Measurements from ENCODE around the gene EVL.

The EVL gene

DNA sequence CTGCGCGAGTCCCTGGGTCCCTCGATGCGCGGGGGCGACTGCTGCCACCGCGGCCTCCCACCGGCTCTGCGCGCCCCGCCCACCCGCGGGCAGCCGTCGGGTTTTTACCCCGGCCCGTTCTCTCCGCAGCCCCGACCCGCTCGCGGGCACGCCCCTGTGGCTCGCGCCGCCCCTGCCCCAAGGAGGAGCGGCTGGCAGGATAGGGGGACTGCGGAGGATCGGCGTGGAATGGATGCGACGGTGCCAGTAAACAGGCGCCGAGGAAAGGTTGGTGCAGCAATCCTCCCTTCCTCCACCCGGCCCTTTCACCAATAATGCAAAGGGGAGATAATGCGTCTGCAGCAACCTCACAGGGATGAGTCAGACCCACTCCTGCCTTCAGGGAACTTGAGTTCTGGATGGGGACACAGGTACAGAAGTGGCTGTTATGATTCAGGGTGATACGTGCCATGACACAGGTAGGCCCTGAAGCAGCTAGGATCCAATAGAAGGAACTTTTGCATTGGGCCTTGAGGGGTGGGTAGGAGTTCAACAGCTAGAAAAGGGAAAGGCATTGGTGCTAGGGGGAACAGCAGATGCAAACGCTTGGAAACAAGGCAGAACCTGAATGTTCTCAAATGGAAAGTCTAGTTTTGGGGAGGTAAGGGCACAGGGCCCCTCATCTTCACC lies 94.8 kb downstream of the EVL start:
- no peak for TF ChIP-seq CTCF (IDR thresholded peaks at IDR 0.05; ENCODE audit: low read depth, low read length)
- no peak overlapping the region for H3K4me3 ChIP-seq (ENCODE audit: low read depth, low read length)

- no peak for TF ChIP-seq CTCF (IDR thresholded peaks at IDR 0.05; ENCODE audit: low read depth, low read length)
- no peak overlapping the region for H3K4me3 ChIP-seq (ENCODE audit: low read depth, low read length)
These were observed 95.3 kb downstream of the EVL start for GRCh38 chr14:100160534-100160916.

DNA sequence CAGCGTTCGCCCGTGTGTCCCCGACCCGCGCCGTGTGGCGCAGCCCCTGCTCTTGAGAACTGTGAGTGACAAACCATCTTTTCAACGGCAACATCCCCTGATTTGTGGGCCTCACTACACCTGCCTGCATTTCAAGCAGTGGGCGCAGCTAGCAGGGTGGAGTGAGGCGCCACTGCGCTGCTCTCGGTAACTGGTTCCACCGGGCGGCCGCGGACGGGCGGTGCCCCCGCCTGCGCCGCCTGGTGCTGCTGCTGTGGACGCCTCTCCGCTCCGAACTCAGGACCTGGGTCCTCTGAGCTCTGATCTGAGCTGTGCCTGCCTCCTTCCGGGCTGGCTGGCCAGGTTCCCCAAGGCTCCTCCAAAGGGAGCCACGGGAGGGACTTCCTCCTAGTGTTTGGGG lies 100.2 kb downstream of the EVL start:
- H3K4me3 ChIP-seq (ENCODE audit: low read depth, low read length): no peak overlapping the region
- TF ChIP-seq CTCF (IDR thresholded peaks at IDR 0.05; ENCODE audit: low read depth, low read length): no peak

DNA sequence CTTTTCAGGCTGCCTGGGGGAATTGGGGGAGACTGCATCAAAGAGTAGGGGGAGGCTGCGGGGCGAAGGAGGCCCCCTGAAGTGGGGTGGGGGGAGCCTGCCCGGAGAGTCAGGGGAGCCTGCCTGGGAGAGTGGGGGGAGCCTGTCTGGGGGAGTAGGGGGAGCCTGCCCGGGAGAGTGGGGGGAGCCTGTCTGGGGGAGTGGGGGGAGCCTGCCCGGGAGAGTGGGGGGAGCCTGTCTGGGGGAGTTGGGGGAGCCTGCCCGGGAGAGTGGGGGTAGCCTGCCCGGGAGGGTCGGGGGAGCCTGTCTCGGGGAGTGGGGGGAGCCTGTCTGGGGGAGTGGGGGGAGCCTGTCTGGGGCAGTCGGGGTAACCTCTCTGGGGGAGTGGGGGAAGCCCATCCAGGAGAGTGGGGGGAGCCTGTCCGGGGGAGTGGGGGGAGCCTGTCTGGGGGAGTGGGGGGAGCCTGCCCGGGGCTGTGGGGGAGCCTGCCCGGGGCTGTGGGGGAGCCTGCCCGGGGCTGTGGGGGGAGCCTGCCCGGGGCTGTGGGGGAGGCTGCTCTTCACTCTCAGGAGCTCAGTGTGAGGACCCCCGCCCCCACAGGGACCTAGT lies 100.7 kb downstream of the EVL start:
- TF ChIP-seq CTCF (IDR thresholded peaks at IDR 0.05; ENCODE audit: low read depth, low read length): no peak
- H3K4me3 ChIP-seq (ENCODE audit: low read depth, low read length): no peak overlapping the region

DNA sequence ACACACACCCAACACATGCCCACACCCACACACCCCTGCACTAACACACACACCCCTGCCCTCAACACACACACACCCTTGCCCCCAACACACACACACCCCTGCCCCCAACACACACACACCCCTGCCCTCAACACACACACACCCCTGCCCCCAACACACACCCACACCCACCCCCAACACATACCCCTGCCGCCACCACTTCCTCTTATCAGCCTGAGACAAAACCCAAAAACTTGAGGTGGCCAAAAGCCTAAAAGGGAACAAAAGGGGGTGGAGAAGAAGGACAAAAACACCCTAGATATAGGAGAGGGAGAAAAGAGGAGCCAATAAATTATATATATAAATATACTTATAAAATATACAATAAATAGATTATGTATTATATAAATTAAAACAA lies 103.3 kb downstream of the EVL start:
- no peak overlapping the region for H3K4me3 ChIP-seq (ENCODE audit: low read depth, low read length)
- TF ChIP-seq CTCF (IDR thresholded peaks at IDR 0.05; ENCODE audit: low read depth, low read length): no peak

- TF ChIP-seq CTCF (IDR thresholded peaks at IDR 0.05; ENCODE audit: low read depth, low read length): no peak
These were observed 105.7 kb downstream of the EVL start for GRCh38 chr14:100170880-100171279.

GRCh38 chr14:100172811-100173210 lies 107.6 kb downstream of the EVL start:
- no peak overlapping the region for H3K4me3 ChIP-seq (ENCODE audit: low read depth, low read length)

More at GRCh38 chr14:100170880-100171279, 105.7 kb downstream of the EVL start:
- no peak overlapping the region for H3K4me3 ChIP-seq (ENCODE audit: low read depth, low read length)

More at GRCh38 chr14:100172811-100173210, 107.6 kb downstream of the EVL start:
- no peak for TF ChIP-seq CTCF (IDR thresholded peaks at IDR 0.05; ENCODE audit: low read depth, low read length)
